ENCODE measurements around the gene KIAA1217.

Gene KIAA1217

DNA sequence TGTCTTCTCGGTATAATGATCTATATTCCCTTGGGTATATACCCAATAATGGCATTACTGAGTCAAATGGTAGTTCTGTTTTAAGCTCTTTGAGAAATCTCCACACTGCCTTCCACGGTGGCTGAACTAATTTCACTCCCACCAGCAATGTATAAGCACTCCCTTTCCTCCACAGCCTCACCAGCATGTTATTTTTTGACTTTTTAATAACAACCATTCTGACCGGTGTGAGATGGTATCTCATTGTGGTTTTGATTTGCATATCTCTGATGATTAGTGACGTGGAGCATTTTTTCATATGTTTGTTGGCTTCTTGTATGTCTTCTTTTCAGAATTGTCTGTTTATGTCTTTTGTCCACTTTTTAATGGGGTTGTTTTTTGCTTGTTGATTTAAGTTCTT is 33.6 kb downstream of the KIAA1217 start:
- Histone ChIP-seq H3K4me1 (ENCODE audit: control insufficient read depth, insufficient read depth, low read length) (no peaks in the 10 kb centered on the region), H3K4me3 (ENCODE audit: low read length in 2 of 2) (no peak overlapping the region), H3K27ac (ENCODE audit: low read length) (no peak overlapping the region), H3K9ac (ENCODE audit: low read length in 2 of 2) (no peak overlapping the region), H3K9me3 (ENCODE audit: control insufficient read depth in 2 of 2, low read length in 2 of 2) (no peaks in the 10 kb centered on the region), H3K36me3 (ENCODE audit: control insufficient read depth in 2 of 2, insufficient read depth in 2 of 2, low read length in 2 of 2) (no peaks in the 10 kb centered on the region), H3K27me3 (ENCODE audit: control insufficient read depth in 1 of 2, insufficient read depth in 2 of 2, low read length in 2 of 2) (no peaks in the 10 kb centered on the region)

GRCh38 chr10:24246365-24246764 is 37.4 kb downstream of the KIAA1217 start:
- Histone ChIP-seq H3K27ac (ENCODE audit: low read length) (no peak overlapping the region), H3K36me3 (ENCODE audit: control insufficient read depth in 2 of 2, insufficient read depth in 2 of 2, low read length in 2 of 2) (no peaks in the 10 kb centered on the region), H3K4me3 (ENCODE audit: low read length in 2 of 2) (no peak overlapping the region), H3K4me1 (ENCODE audit: control insufficient read depth, insufficient read depth, low read length) (no peaks in the 10 kb centered on the region), H3K9ac (ENCODE audit: low read length in 2 of 2) (no peak overlapping the region), H3K27me3 (ENCODE audit: control insufficient read depth in 1 of 2, insufficient read depth in 2 of 2, low read length in 2 of 2) (no peaks in the 10 kb centered on the region), H3K9me3 (ENCODE audit: control insufficient read depth in 2 of 2, low read length in 2 of 2) (no peaks in the 10 kb centered on the region)

GRCh38 chr10:24247841-24248240 is 38.9 kb downstream of the KIAA1217 start:
- Histone ChIP-seq H3K36me3 (ENCODE audit: control insufficient read depth in 2 of 2, insufficient read depth in 2 of 2, low read length in 2 of 2) (no peaks in the 10 kb centered on the region), H3K4me1 (ENCODE audit: control insufficient read depth, insufficient read depth, low read length) (no peaks in the 10 kb centered on the region), H3K4me3 (ENCODE audit: low read length in 2 of 2) (no peak overlapping the region), H3K27me3 (ENCODE audit: control insufficient read depth in 1 of 2, insufficient read depth in 2 of 2, low read length in 2 of 2) (no peaks in the 10 kb centered on the region), H3K27ac (ENCODE audit: low read length) (no peak overlapping the region), H3K9ac (ENCODE audit: low read length in 2 of 2) (no peak overlapping the region), H3K9me3 (ENCODE audit: control insufficient read depth in 2 of 2, low read length in 2 of 2) (no peaks in the 10 kb centered on the region)

- Histone ChIP-seq H3K27ac (ENCODE audit: low read length) (no peak overlapping the region), H3K4me3 (ENCODE audit: low read length in 2 of 2) (no peak overlapping the region), H3K4me1 (ENCODE audit: control insufficient read depth, insufficient read depth, low read length) (peaks cover 3% of the 10 kb centered on the region), H3K27me3 (ENCODE audit: control insufficient read depth in 1 of 2, insufficient read depth in 2 of 2, low read length in 2 of 2) (no peaks in the 10 kb centered on the region), H3K9me3 (ENCODE audit: control insufficient read depth in 2 of 2, low read length in 2 of 2) (no peaks in the 10 kb centered on the region), H3K9ac (ENCODE audit: low read length in 2 of 2) (no peak overlapping the region), H3K36me3 (ENCODE audit: control insufficient read depth in 2 of 2, insufficient read depth in 2 of 2, low read length in 2 of 2) (no peaks in the 10 kb centered on the region)
Observed at GRCh38 chr10:24249829-24250415, 41.0 kb downstream of the KIAA1217 start.

DNA sequence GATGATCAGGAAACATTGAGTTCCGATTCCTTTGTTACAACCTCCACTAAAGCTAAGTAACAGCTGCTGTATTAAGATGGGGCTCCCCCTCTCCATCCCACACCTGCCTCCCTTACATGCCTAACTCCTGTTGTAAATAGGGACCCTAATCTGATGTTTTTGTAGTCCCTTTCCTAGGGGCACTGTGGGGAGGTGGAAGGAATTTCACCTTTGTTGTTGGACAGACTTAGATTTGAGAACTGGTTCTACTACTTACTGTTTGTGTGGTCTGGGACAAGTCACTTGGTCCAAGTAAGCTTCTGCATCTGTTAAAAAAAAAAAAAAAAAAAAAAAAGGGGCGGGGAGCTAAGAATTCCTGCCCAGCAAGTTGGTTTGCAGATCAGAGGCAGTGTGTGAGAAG is 42.6 kb downstream of the KIAA1217 start:
- H3K4me1 ChIP-seq (ENCODE audit: control insufficient read depth, insufficient read depth, low read length): peaks cover 10% of the 10 kb centered on the region
- H3K9ac ChIP-seq (ENCODE audit: low read length in 2 of 2): no peak overlapping the region
- no peak overlapping the region for H3K4me3 ChIP-seq (ENCODE audit: low read length in 2 of 2)
- no peaks in the 10 kb centered on the region for H3K27me3 ChIP-seq (ENCODE audit: control insufficient read depth in 1 of 2, insufficient read depth in 2 of 2, low read length in 2 of 2)
- H3K9me3 ChIP-seq (ENCODE audit: control insufficient read depth in 2 of 2, low read length in 2 of 2): no peaks in the 10 kb centered on the region
- H3K36me3 ChIP-seq (ENCODE audit: control insufficient read depth in 2 of 2, insufficient read depth in 2 of 2, low read length in 2 of 2): no peaks in the 10 kb centered on the region
- no peak overlapping the region for H3K27ac ChIP-seq (ENCODE audit: low read length)

DNA sequence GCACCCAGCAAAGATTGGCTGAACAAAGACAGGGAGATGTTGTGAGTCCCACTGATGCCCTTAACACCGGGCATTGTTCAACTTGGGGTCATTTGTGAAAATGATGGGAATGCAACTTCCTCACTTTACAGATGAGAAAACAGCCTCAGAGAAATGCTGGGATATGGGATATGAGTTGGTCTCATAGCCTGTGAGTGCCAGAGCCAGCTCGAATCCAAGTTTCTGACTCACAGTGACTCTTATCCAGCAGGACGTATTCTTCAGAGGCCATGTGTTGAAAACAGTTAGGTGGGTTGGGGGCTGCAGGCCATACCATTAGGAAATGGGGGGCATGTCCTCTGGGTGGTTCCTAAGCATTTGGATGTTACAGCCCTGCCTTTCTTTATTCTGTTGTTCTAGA is 45.2 kb downstream of the KIAA1217 start:
- Histone ChIP-seq H3K36me3 (ENCODE audit: control insufficient read depth in 2 of 2, insufficient read depth in 2 of 2, low read length in 2 of 2) (no peaks in the 10 kb centered on the region), H3K4me1 (ENCODE audit: control insufficient read depth, insufficient read depth, low read length) (peaks cover 10% of the 10 kb centered on the region), H3K27me3 (ENCODE audit: control insufficient read depth in 1 of 2, insufficient read depth in 2 of 2, low read length in 2 of 2) (no peaks in the 10 kb centered on the region), H3K9ac (ENCODE audit: low read length in 2 of 2) (no peak overlapping the region), H3K4me3 (ENCODE audit: low read length in 2 of 2) (no peak overlapping the region), H3K27ac (ENCODE audit: low read length) (no peak overlapping the region), H3K9me3 (ENCODE audit: control insufficient read depth in 2 of 2, low read length in 2 of 2) (no peaks in the 10 kb centered on the region)

GRCh38 chr10:24255115-24255880 is 46.4 kb downstream of the KIAA1217 start:
- H3K4me1 ChIP-seq (ENCODE audit: control insufficient read depth, insufficient read depth, low read length): peaks cover 10% of the 10 kb centered on the region
- no peak overlapping the region for H3K27ac ChIP-seq (ENCODE audit: low read length)
- no peak overlapping the region for H3K4me3 ChIP-seq (ENCODE audit: low read length in 2 of 2)
- no peaks in the 10 kb centered on the region for H3K36me3 ChIP-seq (ENCODE audit: control insufficient read depth in 2 of 2, insufficient read depth in 2 of 2, low read length in 2 of 2)
- H3K27me3 ChIP-seq (ENCODE audit: control insufficient read depth in 1 of 2, insufficient read depth in 2 of 2, low read length in 2 of 2): no peaks in the 10 kb centered on the region
- no peak overlapping the region for H3K9ac ChIP-seq (ENCODE audit: low read length in 2 of 2)
- no peaks in the 10 kb centered on the region for H3K9me3 ChIP-seq (ENCODE audit: control insufficient read depth in 2 of 2, low read length in 2 of 2)

DNA sequence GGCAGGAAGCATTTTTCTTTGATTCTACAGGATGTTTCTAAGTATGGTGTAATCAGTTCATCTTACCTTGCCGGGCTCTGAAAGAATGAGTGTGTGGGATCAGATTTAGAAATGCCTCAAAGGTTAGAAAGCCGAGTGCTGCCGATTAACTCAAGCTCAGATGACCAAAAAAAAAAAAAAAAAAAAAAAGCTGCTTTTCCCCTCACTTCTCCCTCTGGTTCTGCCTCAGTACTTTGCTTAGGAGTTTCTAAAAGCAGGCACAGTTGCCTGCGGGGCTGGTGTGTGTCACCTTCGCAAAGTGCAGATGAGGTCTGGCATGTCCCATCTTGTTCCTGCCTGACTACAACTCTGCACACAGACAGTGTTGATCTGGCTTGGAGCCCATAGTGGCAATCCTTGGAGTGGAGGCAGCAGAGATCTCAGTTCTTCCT is 47.0 kb downstream of the KIAA1217 start:
- H3K27ac ChIP-seq (ENCODE audit: low read length): no peak overlapping the region
- H3K4me1 ChIP-seq (ENCODE audit: control insufficient read depth, insufficient read depth, low read length): peaks cover 10% of the 10 kb centered on the region
- no peaks in the 10 kb centered on the region for H3K27me3 ChIP-seq (ENCODE audit: control insufficient read depth in 1 of 2, insufficient read depth in 2 of 2, low read length in 2 of 2)
- H3K4me3 ChIP-seq (ENCODE audit: low read length in 2 of 2): no peak overlapping the region
- no peaks in the 10 kb centered on the region for H3K9me3 ChIP-seq (ENCODE audit: control insufficient read depth in 2 of 2, low read length in 2 of 2)
- H3K9ac ChIP-seq (ENCODE audit: low read length in 2 of 2): no peak overlapping the region
- no peaks in the 10 kb centered on the region for H3K36me3 ChIP-seq (ENCODE audit: control insufficient read depth in 2 of 2, insufficient read depth in 2 of 2, low read length in 2 of 2)

DNA sequence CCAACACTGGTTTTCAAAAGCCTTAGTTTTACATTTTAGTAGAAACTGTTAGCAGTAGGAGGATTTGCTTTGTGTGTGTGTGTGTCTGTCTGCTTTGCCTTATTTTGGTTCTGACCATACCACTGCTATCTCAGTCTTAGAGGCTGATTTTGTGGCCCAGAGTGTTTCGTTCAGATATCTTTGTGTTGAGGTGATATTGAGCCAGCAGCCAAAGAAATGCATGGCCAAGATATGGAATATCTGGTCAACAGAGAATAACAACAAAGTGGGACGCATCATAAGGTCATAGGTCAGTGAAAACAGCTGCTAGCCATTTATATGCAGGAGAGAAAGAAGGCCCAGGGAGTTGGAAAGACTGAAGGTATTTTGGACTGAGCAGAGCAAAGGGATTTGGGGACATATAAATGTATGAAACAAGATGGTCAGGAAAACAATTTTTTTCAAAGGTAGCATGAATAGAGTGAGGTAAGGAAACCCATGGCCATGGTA is 47.7 kb downstream of the KIAA1217 start:
- no peak overlapping the region for H3K27ac ChIP-seq (ENCODE audit: low read length)
- H3K4me3 ChIP-seq (ENCODE audit: low read length in 2 of 2): no peak overlapping the region
- H3K36me3 ChIP-seq (ENCODE audit: control insufficient read depth in 2 of 2, insufficient read depth in 2 of 2, low read length in 2 of 2): no peaks in the 10 kb centered on the region
- no peaks in the 10 kb centered on the region for H3K9me3 ChIP-seq (ENCODE audit: control insufficient read depth in 2 of 2, low read length in 2 of 2)
- H3K9ac ChIP-seq (ENCODE audit: low read length in 2 of 2): no peak overlapping the region
- H3K4me1 ChIP-seq (ENCODE audit: control insufficient read depth, insufficient read depth, low read length): peaks cover 10% of the 10 kb centered on the region
- no peaks in the 10 kb centered on the region for H3K27me3 ChIP-seq (ENCODE audit: control insufficient read depth in 1 of 2, insufficient read depth in 2 of 2, low read length in 2 of 2)

DNA sequence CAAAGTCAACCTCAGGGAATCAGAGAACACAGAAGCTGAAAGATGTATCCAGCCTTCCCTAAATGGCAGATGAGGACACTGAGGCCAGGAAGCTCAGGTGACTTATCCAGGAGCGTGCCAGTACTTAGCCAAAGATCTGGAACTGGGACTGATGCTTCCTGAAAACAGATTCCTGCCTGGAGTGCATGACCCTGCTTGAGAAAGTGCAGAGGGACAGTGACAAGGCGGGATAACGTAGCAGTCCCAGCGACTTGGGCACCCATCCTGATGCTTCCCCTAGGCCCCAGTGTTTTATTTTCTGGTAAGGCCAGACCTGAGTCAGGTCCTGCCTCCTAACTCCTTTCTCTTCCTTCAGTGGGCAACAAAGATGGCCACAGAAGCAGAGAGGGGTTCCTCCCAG is 48.6 kb downstream of the KIAA1217 start:
- no peaks in the 10 kb centered on the region for H3K9me3 ChIP-seq (ENCODE audit: control insufficient read depth in 2 of 2, low read length in 2 of 2)
- H3K4me1 ChIP-seq (ENCODE audit: control insufficient read depth, insufficient read depth, low read length): peaks cover 10% of the 10 kb centered on the region
- H3K27ac ChIP-seq (ENCODE audit: low read length): no peak overlapping the region
- no peak overlapping the region for H3K4me3 ChIP-seq (ENCODE audit: low read length in 2 of 2)
- no peaks in the 10 kb centered on the region for H3K36me3 ChIP-seq (ENCODE audit: control insufficient read depth in 2 of 2, insufficient read depth in 2 of 2, low read length in 2 of 2)
- no peaks in the 10 kb centered on the region for H3K27me3 ChIP-seq (ENCODE audit: control insufficient read depth in 1 of 2, insufficient read depth in 2 of 2, low read length in 2 of 2)
- H3K9ac ChIP-seq (ENCODE audit: low read length in 2 of 2): no peak overlapping the region
